ENCODE data around the gene AGGF1. TPM values are rescaled to one million over a fixed set of nuclear protein-coding genes. Genes with fewer than 3 reads are reported as not detected.
"Not testable (repeated sequence)": the region's sequence is repeated elsewhere in the genome, so short reads cannot be mapped to it uniquely, and the experiment has no call there.

The AGGF1 gene
- total RNA-seq, 1 donor from 2014 or later: 17.4 TPM

- no peak for DNase-seq (ENCODE audit: low spot score)
Measured at GRCh38 chr5:77028631-77029375, 1.4 kb upstream of the AGGF1 start.

- no peak for DNase-seq (ENCODE audit: low spot score)
Measured at GRCh38 chr5:77029376-77029885, 773 bp upstream of the AGGF1 start.

- DNase-seq (ENCODE audit: low spot score): no peak
Measured at GRCh38 chr5:77031891-77032290, 1.7 kb downstream of the AGGF1 start.

GRCh38 chr5:77032635-77033034 lies 2.4 kb downstream of the AGGF1 start:
- no peak for DNase-seq (ENCODE audit: low spot score)

- no peak for DNase-seq (ENCODE audit: low spot score)
Measured at GRCh38 chr5:77033338-77033737, 3.1 kb downstream of the AGGF1 start.

- no peak for DNase-seq (ENCODE audit: low spot score)
Measured at GRCh38 chr5:77035950-77036349, 5.7 kb downstream of the AGGF1 start.

GRCh38 chr5:77046416-77047073 lies 16.3 kb downstream of the AGGF1 start:
- no peak for DNase-seq (ENCODE audit: low spot score)

GRCh38 chr5:77064040-77064439 lies 33.8 kb downstream of the AGGF1 start:
- DNase-seq (ENCODE audit: low spot score): no peak

- DNase-seq (ENCODE audit: low spot score): no peak
Measured at GRCh38 chr5:77065256-77065655, 35.1 kb downstream of the AGGF1 start.

- no peak for DNase-seq (ENCODE audit: low spot score)
Measured at GRCh38 chr5:77066184-77066583, 36.0 kb downstream of the AGGF1 start.

- no peak for DNase-seq (ENCODE audit: low spot score)
Measured at GRCh38 chr5:77066823-77067442, 36.7 kb downstream of the AGGF1 start.

GRCh38 chr5:77073667-77074066 lies 43.5 kb downstream of the AGGF1 start:
- DNase-seq (ENCODE audit: low spot score): no peak

- no peak for DNase-seq (ENCODE audit: low spot score)
Measured at GRCh38 chr5:77074745-77075144, 44.5 kb downstream of the AGGF1 start.

- DNase-seq (ENCODE audit: low spot score): peak; percentile 63
Measured at GRCh38 chr5:77076961-77077828, 47.0 kb downstream of the AGGF1 start.

- no peak for DNase-seq (ENCODE audit: low spot score)
Measured at GRCh38 chr5:77077829-77078176, 47.6 kb downstream of the AGGF1 start.

GRCh38 chr5:77080479-77080878 lies 50.3 kb downstream of the AGGF1 start:
- DNase-seq (ENCODE audit: low spot score): not testable (repeated sequence)

GRCh38 chr5:77080905-77081304 lies 50.7 kb downstream of the AGGF1 start:
- no peak for DNase-seq (ENCODE audit: low spot score)

GRCh38 chr5:77082280-77082679 lies 52.1 kb downstream of the AGGF1 start:
- DNase-seq (ENCODE audit: low spot score): no peak

GRCh38 chr5:77083088-77083487 lies 52.9 kb downstream of the AGGF1 start:
- no peak for DNase-seq (ENCODE audit: low spot score)

GRCh38 chr5:77086368-77086688 lies 56.1 kb downstream of the AGGF1 start:
- no peak for DNase-seq (ENCODE audit: low spot score)

- DNase-seq (ENCODE audit: low spot score): peak; percentile 76
Measured at GRCh38 chr5:77086689-77087483, 56.7 kb downstream of the AGGF1 start, which contains the start of gene ZBED3. Gene ZBED3 (minus strand): TSS chr5:77087285. CDS start chr5:77077878, 9,407 bp downstream.

All from ureter (tissue), 1 donor.